Thyroid gland (tissue), 4 donors: Measurements from ENCODE around the gene TYMS. TPM values are rescaled to one million over a fixed set of nuclear protein-coding genes. Genes with fewer than 3 reads are reported as not detected.

Source experiments
- DNase-seq, 2 donors: peaks; one replicate each; pipeline ENCODE4 v3.0.0-alpha.2; 2019
- H3K27ac ChIP-seq, 3 donors: fragments of 200-600 bp; sonication (generic); 1 replicate in 2 of 3; 2 replicates in 1 of 3; pipeline ENCODE4 v1.5.1; 2016 to 2019; ENCODE audit warnings: mild to moderate bottlenecking in 1 of 3, moderate library complexity in 1 of 3
- H3K27me3 ChIP-seq: fragments of 200-600 bp; sonication (generic); one replicate; pipeline ENCODE4 v1.5.1; 2019
- H3K36me3 ChIP-seq, 2 donors: fragments of 200-600 bp; sonication (generic); one replicate each; pipeline ENCODE4 v1.5.1; 2016 to 2019
- H3K4me1 ChIP-seq, 2 donors: fragments of 200-600 bp; sonication (generic); one replicate each; pipeline ENCODE4 v1.5.1; 2017 to 2019
- H3K4me3 ChIP-seq, 3 donors: fragments of 200-600 bp; sonication (generic); replicated peaks in 1 of 3; 1 replicate in 2 of 3; 2 replicates in 1 of 3; pipeline ENCODE4 v1.5.1; 2016; ENCODE audit warnings: mild to moderate bottlenecking in 1 of 3
- H3K9me3 ChIP-seq: fragments of 200-600 bp; sonication (generic); one replicate; pipeline ENCODE4 v1.5.1; 2017
- CTCF ChIP-seq, 6 experiments: fragments of 200-600 bp in 3 of 6; fragments of 450-650 bp in 3 of 6; sonication (generic) in 3 of 6; IDR thresholded peaks; one replicate each; pipeline ENCODE4 v1.5.1; 2016 to 2019; ENCODE audit warnings: antibody characterized with exemption in 6 of 6, mild to moderate bottlenecking in 2 of 6, inconsistent platforms in 1 of 6, moderate library complexity in 1 of 6
- POLR2A ChIP-seq, 2 donors: fragments of 450-650 bp; IDR thresholded peaks; one replicate each; pipeline ENCODE4 v1.6.1; 2017; ENCODE audit warnings: antibody characterized with exemption in 2 of 2, mild to moderate bottlenecking in 2 of 2, moderate library complexity in 1 of 2
- WGBS, 2 donors: methylation state at CpG; one replicate each; pipeline ENCODE4 v1.1.5; 2017; 5-methylcytosine and 5-hydroxymethylcytosine counted together
- intact Hi-C: fragments of 100-400 bp; cut with DNase I; formaldehyde crosslinking; loops from one replicate; pipeline ENCODE4 v1.15.1; 2023
- total RNA-seq, 4 donors: library from RNA; depleted of rRNA; stranded (reverse); fragments of >200 nt; gene quantifications; one replicate each; pipeline ENCODE4 v1.2.3, GENCODE V29; 2016

Gene TYMS
- total RNA-seq, 4 donors from 2014 or later, result 0.67 to 2.1 (median 1.8) TPM; not detected in 1

GRCh38 chr18:713135-713490 lies 55.7 kb downstream of the TYMS start:
- TF ChIP-seq CTCF (IDR thresholded peaks at IDR 0.05), result no peak
- TF ChIP-seq POLR2A (IDR thresholded peaks at IDR 0.05), result no peak
- DNase-seq, result no peak
- Histone ChIP-seq H3K9me3 (no peaks in the 10 kb centered on the region), H3K4me1 (peaks cover 21 to 22% of the 10 kb centered on the region in 2 donors), H3K36me3 (no peaks in the 10 kb centered on the region), H3K4me3 (peak overlapping the region in 1 of 3 donors; percentile 60), H3K27ac (peak overlapping the region; percentile 83 to 92 (median 90)), H3K27me3 (no peaks in the 10 kb centered on the region)
- 84 to 90% methylated on average over 21 to 23 of the region's 23 CpGs for WGBS, 2 donors
- intact Hi-C loops, result no loop called here

GRCh38 chr18:715626-716025 lies 58.2 kb downstream of the TYMS start:
- intact Hi-C loops, result no loop called here

GRCh38 chr18:717003-717402 lies 59.5 kb downstream of the TYMS start:
- no peaks in the 10 kb centered on the region for H3K27me3 ChIP-seq
- no peaks in the 10 kb centered on the region for H3K36me3 ChIP-seq
- WGBS, 2 donors, result 92 to 93% methylated on average over 4 of the region's 4 CpGs
- intact Hi-C loops, result no loop called here
- H3K27ac ChIP-seq, result no peak overlapping the region
- DNase-seq, result no peak
- no peaks in the 10 kb centered on the region for H3K9me3 ChIP-seq
- TF ChIP-seq CTCF (IDR thresholded peaks at IDR 0.05), result no peak
- TF ChIP-seq POLR2A (IDR thresholded peaks at IDR 0.05), result no peak
- no peak overlapping the region for H3K4me3 ChIP-seq
- no peaks in the 10 kb centered on the region for H3K4me1 ChIP-seq

More at GRCh38 chr18:715626-716025, 58.2 kb downstream of the TYMS start:
- Histone ChIP-seq H3K27me3 (no peaks in the 10 kb centered on the region), H3K4me1 (peaks cover 9% of the 10 kb centered on the region in 2 donors), H3K4me3 (no peak overlapping the region), H3K36me3 (no peaks in the 10 kb centered on the region), H3K9me3 (no peaks in the 10 kb centered on the region), H3K27ac (no peak overlapping the region)
- DNase-seq, result no peak
- 78 to 82% methylated on average over 1 of the region's 1 CpG for WGBS, 2 donors
- TF ChIP-seq CTCF (IDR thresholded peaks at IDR 0.05), result no peak
- TF ChIP-seq POLR2A (IDR thresholded peaks at IDR 0.05), result no peak

Other genes starting within 250 kb of the TYMS start
- gene COLEC12, start 157.0 kb upstream of the TYMS start, total RNA-seq, result 10 to 100 TPM in 3 of 4 donors, 1 to 10 TPM in 1; 6.3 to 34.7 (median 19.8) TPM
- under 1 TPM in 1 of 4 donors, not detected in 3; 0.27 TPM for gene CETN1, start 77.3 kb upstream of the TYMS start, total RNA-seq
- 10 to 100 TPM in 2 of 4 donors, 1 to 10 TPM in 2; 3.5 to 36.6 (median 15.0) TPM for gene CLUL1, start 60.7 kb upstream of the TYMS start, total RNA-seq
- 100 to 1,000 TPM in 2 of 4 donors, 10 to 100 TPM in 2; 57.5 to 192 (median 101) TPM for gene ENOSF1, start 55.0 kb downstream of the TYMS start, total RNA-seq
- 100 to 1,000 TPM in 1 of 4 donors, 10 to 100 TPM in 3; 68.1 to 107 (median 80.3) TPM for gene YES1, start 154.6 kb downstream of the TYMS start, total RNA-seq
- gene ADCYAP1, start 247.2 kb downstream of the TYMS start, total RNA-seq, result under 1 TPM in 3 of 4 donors, not detected in 1; 0.13 to 0.75 (median 0.20) TPM